GM21526 (cell line): ENCODE measurements around the gene STAB1.

Source experiments
- ATAC-seq: cut with Tn5 transposase; IDR thresholded peaks from one replicate; pipeline ENCODE4 v1.9.1; 2021; ENCODE audit warnings: moderate library complexity; ENCODE audit not compliant: unreplicated experiment, low FRiP score

STAB1 gene

GRCh38 chr3:52502808-52503350, 7.7 kb downstream of the STAB1 start:
- no peak for ATAC-seq

GRCh38 chr3:52503788-52504424, 8.8 kb downstream of the STAB1 start:
- no peak for ATAC-seq

GRCh38 chr3:52504977-52505376, 9.8 kb downstream of the STAB1 start:
- ATAC-seq = no peak

GRCh38 chr3:52506266-52506966, 11.3 kb downstream of the STAB1 start:
- no peak for ATAC-seq

GRCh38 chr3:52507359-52507758, 12.2 kb downstream of the STAB1 start:
- ATAC-seq = no peak

GRCh38 chr3:52509753-52510328, 14.7 kb downstream of the STAB1 start:
- no peak for ATAC-seq

- no peak for ATAC-seq
These were observed 16.4 kb downstream of the STAB1 start for GRCh38 chr3:52511509-52511908.

GRCh38 chr3:52512105-52512504, 17.0 kb downstream of the STAB1 start:
- ATAC-seq = no peak

- no peak for ATAC-seq
These were observed 17.6 kb downstream of the STAB1 start for GRCh38 chr3:52512727-52513126.

GRCh38 chr3:52513281-52513680, 18.1 kb downstream of the STAB1 start:
- no peak for ATAC-seq

- ATAC-seq = no peak
These were observed 19.4 kb downstream of the STAB1 start for GRCh38 chr3:52514576-52514975.

GRCh38 chr3:52515192-52515591, 20.1 kb downstream of the STAB1 start:
- no peak for ATAC-seq

- ATAC-seq = no peak
These were observed 21.5 kb downstream of the STAB1 start for GRCh38 chr3:52516509-52517195.

- no peak for ATAC-seq
These were observed 22.9 kb downstream of the STAB1 start for GRCh38 chr3:52517796-52518722.

GRCh38 chr3:52518723-52519444, 23.7 kb downstream of the STAB1 start:
- no peak for ATAC-seq

- ATAC-seq = no peak
These were observed 24.5 kb downstream of the STAB1 start for GRCh38 chr3:52519445-52520140.

- ATAC-seq = no peak
These were observed 25.1 kb downstream of the STAB1 start for GRCh38 chr3:52520141-52520667.

- ATAC-seq = no peak
These were observed 25.8 kb downstream of the STAB1 start for GRCh38 chr3:52520716-52521487.
